ENCODE results near the gene NKAIN2.

DNA sequence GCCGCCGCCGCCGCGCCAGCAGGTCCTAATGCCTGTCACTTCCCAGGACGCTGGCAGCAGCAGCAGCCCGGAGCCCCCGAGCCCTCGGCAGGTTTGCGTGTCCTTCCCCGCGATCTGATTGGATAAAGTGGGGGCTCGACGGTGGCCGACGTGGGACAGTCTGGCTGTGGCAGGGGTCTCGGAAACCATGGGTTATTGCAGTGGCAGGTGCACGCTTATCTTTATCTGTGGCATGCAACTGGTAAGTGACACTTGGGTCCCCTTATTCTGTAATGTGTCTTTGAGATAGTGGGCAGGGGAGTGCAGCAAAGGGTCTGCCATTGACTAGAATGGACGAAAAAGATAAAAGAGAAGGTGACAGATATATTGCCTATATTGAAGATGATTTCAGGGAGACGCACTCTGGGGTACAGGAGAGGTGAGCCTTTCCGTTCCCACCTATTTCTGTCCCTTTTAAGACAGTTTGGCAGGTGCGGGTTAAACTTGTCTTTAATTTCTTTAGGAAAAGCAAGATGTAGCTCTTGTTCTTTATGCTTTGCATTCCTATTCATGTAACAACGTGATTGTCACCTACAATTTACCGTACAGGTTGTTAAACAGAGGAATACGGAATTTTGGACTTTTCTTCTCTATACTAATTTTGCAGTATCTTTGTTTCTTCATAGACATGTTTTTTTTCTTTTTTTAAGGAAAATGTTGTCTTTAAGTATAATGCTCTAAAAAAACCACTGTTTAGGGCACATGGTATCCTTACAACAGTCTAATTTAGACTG lies 535 bp downstream of the NKAIN2 start:
- TF ChIP-seq, protein P1, sequence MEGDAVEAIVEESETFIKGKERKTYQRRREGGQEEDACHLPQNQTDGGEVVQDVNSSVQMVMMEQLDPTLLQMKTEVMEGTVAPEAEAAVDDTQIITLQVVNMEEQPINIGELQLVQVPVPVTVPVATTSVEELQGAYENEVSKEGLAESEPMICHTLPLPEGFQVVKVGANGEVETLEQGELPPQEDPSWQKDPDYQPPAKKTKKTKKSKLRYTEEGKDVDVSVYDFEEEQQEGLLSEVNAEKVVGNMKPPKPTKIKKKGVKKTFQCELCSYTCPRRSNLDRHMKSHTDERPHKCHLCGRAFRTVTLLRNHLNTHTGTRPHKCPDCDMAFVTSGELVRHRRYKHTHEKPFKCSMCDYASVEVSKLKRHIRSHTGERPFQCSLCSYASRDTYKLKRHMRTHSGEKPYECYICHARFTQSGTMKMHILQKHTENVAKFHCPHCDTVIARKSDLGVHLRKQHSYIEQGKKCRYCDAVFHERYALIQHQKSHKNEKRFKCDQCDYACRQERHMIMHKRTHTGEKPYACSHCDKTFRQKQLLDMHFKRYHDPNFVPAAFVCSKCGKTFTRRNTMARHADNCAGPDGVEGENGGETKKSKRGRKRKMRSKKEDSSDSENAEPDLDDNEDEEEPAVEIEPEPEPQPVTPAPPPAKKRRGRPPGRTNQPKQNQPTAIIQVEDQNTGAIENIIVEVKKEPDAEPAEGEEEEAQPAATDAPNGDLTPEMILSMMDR (IDR thresholded peaks at IDR 0.05) = no peak
- no peak for TF ChIP-seq POLR2A (IDR thresholded peaks at IDR 0.05)
